Islet of Langerhans (tissue), 1 donor: ENCODE results near the gene FANCL.
"Not testable (repeated sequence)": the region's sequence is repeated elsewhere in the genome, so short reads cannot be mapped to it uniquely, and the experiment has no call there.

Experiments used
- FAIRE-seq: peaks from one replicate; lab custom pipeline; 2011; peaks lifted over from hg19 to GRCh38; lab: Jason Lieb, UNC

Gene FANCL

GRCh38 chr2:58206785-58207184 is 34.3 kb downstream of the FANCL start:
- no peak for FAIRE-seq

- FAIRE-seq: no peak
These were observed 36.7 kb downstream of the FANCL start for GRCh38 chr2:58204195-58204959.

- FAIRE-seq: no peak
These were observed 38.1 kb downstream of the FANCL start for GRCh38 chr2:58203018-58203417.

GRCh38 chr2:58202404-58202803 is 38.7 kb downstream of the FANCL start:
- peak; percentile 62 for FAIRE-seq

- no peak for FAIRE-seq
These were observed 43.2 kb downstream of the FANCL start for GRCh38 chr2:58197894-58198293.

- FAIRE-seq: no peak
These were observed 45.5 kb downstream of the FANCL start for GRCh38 chr2:58195662-58196061.

- no peak for FAIRE-seq
These were observed 46.7 kb downstream of the FANCL start for GRCh38 chr2:58194458-58194857.

- FAIRE-seq: not testable (repeated sequence)
These were observed 54.1 kb downstream of the FANCL start for GRCh38 chr2:58187022-58187421.

- FAIRE-seq: no peak
These were observed 54.6 kb downstream of the FANCL start for GRCh38 chr2:58186501-58186900.

- no peak for FAIRE-seq
These were observed 58.6 kb downstream of the FANCL start for GRCh38 chr2:58182527-58182926.

GRCh38 chr2:58180635-58181034 is 60.5 kb downstream of the FANCL start:
- no peak for FAIRE-seq

GRCh38 chr2:58180175-58180574 is 61.0 kb downstream of the FANCL start:
- not testable (repeated sequence) for FAIRE-seq

- FAIRE-seq: not testable (repeated sequence)
These were observed 63.9 kb downstream of the FANCL start for GRCh38 chr2:58177187-58177586.

- FAIRE-seq: not testable (repeated sequence)
These were observed 69.3 kb downstream of the FANCL start for GRCh38 chr2:58171831-58172230.

GRCh38 chr2:58170334-58170933 is 70.7 kb downstream of the FANCL start:
- not testable (repeated sequence) for FAIRE-seq

- FAIRE-seq: not testable (repeated sequence)
These were observed 71.3 kb downstream of the FANCL start for GRCh38 chr2:58169845-58170244.

- not testable (repeated sequence) for FAIRE-seq
These were observed 73.0 kb downstream of the FANCL start for GRCh38 chr2:58168130-58168529.

- FAIRE-seq: no peak
These were observed 77.2 kb downstream of the FANCL start for GRCh38 chr2:58163913-58164312.

- no peak for FAIRE-seq
These were observed 82.6 kb downstream of the FANCL start for GRCh38 chr2:58158481-58158880.

GRCh38 chr2:58157754-58158153 is 83.4 kb downstream of the FANCL start:
- FAIRE-seq: no peak

GRCh38 chr2:58156780-58157179 is 84.3 kb downstream of the FANCL start:
- FAIRE-seq: no peak

- FAIRE-seq: no peak
These were observed 85.9 kb downstream of the FANCL start for GRCh38 chr2:58155160-58155778.

- peak; percentile 53 for FAIRE-seq
These were observed 94.4 kb downstream of the FANCL start for GRCh38 chr2:58146707-58147106.
